ENCODE results near the gene ACVR2A. TPM values are rescaled to one million over a fixed set of nuclear protein-coding genes. Genes with fewer than 3 reads are reported as not detected.

Gene ACVR2A
- polyA plus RNA-seq, 1 donor from 2014 or later, result 139 TPM

DNA sequence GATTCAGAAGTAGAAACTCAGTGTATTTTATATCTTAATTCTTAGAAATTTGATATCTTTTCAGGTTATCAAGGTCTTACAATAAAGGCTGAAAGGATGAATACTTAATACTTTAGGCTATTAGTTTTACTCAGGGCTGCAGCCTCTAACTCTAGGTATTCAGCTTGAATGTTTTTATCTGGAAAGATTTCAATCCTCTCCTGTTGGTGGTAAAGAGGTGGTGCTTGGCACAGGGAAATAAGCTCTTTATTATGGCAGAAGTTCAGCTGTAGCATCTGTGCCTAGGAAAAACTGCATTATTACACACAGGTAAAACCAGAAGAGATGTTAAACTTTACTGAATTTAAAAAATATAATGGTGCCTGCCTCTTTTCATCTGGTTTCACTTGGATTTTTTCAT is 11.1 kb downstream of the ACVR2A start:
- Histone ChIP-seq H3K27ac (ENCODE audit: low read length) (no peak overlapping the region), H3K4me3 (ENCODE audit: low read length) (no peak overlapping the region), H3K36me3 (ENCODE audit: insufficient read depth, low read length) (no peaks in the 10 kb centered on the region), H3K27me3 (ENCODE audit: insufficient read depth, low read depth, low read length) (no peaks in the 10 kb centered on the region), H3K9me3 (ENCODE audit: low read length) (no peaks in the 10 kb centered on the region), H2AFZ (ENCODE audit: low read depth, low read length) (no peak overlapping the region), H3K9me2 (ENCODE audit: insufficient read depth, low read length) (no peaks in the 10 kb centered on the region), H3K9ac (ENCODE audit: low read length) (no peak overlapping the region), H3K4me2 (ENCODE audit: low read length) (no peak overlapping the region), H3K79me2 (replicated peaks; ENCODE audit: insufficient read depth, low read length) (peaks cover 100% of the 10 kb centered on the region), H4K20me1 (ENCODE audit: insufficient read depth) (peaks cover 11% of the 10 kb centered on the region), H3F3A (ENCODE audit: insufficient read depth, low read length, poor library complexity, severe bottlenecking) (no peaks in the 10 kb centered on the region)
- TF ChIP-seq TAF1 (IDR thresholded peaks at IDR 0.05; ENCODE audit: low read depth) (no peak), POLR2AphosphoS5 (IDR thresholded peaks at IDR 0.05) (no peak), EP300 (conservative IDR thresholded peaks at IDR 0.05; ENCODE audit: poor library complexity, severe bottlenecking) (no peak), RAD21 (conservative IDR thresholded peaks at IDR 0.05) (no peak), EZH2 (IDR thresholded peaks at IDR 0.05; ENCODE audit: borderline replicate concordance, insufficient read depth, low read length, poor library complexity, severe bottlenecking) (no peak), REST (IDR thresholded peaks at IDR 0.05; ENCODE audit: borderline replicate concordance) (no peak), SMC3 (conservative IDR thresholded peaks at IDR 0.05; ENCODE audit: poor library complexity) (no peak), MXI1 (conservative IDR thresholded peaks at IDR 0.05; ENCODE audit: poor library complexity, severe bottlenecking) (no peak)
- TF ChIP-seq, protein P1, sequence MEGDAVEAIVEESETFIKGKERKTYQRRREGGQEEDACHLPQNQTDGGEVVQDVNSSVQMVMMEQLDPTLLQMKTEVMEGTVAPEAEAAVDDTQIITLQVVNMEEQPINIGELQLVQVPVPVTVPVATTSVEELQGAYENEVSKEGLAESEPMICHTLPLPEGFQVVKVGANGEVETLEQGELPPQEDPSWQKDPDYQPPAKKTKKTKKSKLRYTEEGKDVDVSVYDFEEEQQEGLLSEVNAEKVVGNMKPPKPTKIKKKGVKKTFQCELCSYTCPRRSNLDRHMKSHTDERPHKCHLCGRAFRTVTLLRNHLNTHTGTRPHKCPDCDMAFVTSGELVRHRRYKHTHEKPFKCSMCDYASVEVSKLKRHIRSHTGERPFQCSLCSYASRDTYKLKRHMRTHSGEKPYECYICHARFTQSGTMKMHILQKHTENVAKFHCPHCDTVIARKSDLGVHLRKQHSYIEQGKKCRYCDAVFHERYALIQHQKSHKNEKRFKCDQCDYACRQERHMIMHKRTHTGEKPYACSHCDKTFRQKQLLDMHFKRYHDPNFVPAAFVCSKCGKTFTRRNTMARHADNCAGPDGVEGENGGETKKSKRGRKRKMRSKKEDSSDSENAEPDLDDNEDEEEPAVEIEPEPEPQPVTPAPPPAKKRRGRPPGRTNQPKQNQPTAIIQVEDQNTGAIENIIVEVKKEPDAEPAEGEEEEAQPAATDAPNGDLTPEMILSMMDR (IDR thresholded peaks at IDR 0.05; ENCODE audit: poor library complexity, severe bottlenecking), result no peak

DNA sequence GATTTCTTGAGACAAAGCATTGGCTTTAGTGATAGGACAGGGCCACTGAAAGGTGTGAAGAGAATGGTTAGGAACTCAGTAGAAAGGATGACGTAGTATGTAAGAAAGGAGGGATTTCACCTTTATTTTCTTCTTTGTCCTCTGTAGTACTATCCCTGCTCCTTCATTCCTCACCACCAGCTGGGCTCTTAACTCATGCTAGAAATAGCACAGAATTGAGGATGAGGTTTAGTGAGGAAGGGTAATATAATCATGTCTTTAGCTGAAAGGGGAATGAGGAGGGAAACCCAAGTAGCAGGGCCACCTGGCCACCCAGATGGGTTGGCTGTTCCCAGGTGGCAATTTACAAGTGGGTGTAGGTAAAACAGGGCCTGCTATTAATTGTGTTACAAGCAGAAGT is 15.2 kb downstream of the ACVR2A start:
- Histone ChIP-seq H3K36me3 (ENCODE audit: insufficient read depth, low read length) (peaks cover 2% of the 10 kb centered on the region), H3F3A (ENCODE audit: insufficient read depth, low read length, poor library complexity, severe bottlenecking) (no peaks in the 10 kb centered on the region), H3K27me3 (ENCODE audit: insufficient read depth, low read depth, low read length) (no peaks in the 10 kb centered on the region), H2AFZ (ENCODE audit: low read depth, low read length) (no peak overlapping the region), H3K4me2 (ENCODE audit: low read length) (no peak overlapping the region), H3K27ac (ENCODE audit: low read length) (no peak overlapping the region), H3K9me2 (ENCODE audit: insufficient read depth, low read length) (no peaks in the 10 kb centered on the region), H3K79me2 (replicated peaks; ENCODE audit: insufficient read depth, low read length) (peaks cover 100% of the 10 kb centered on the region), H3K9ac (ENCODE audit: low read length) (no peak overlapping the region), H3K9me3 (ENCODE audit: low read length) (no peaks in the 10 kb centered on the region), H4K20me1 (ENCODE audit: insufficient read depth) (peaks cover 17% of the 10 kb centered on the region), H3K4me3 (ENCODE audit: low read length) (no peak overlapping the region)
- TF ChIP-seq RAD21 (conservative IDR thresholded peaks at IDR 0.05) (no peak), EP300 (conservative IDR thresholded peaks at IDR 0.05; ENCODE audit: poor library complexity, severe bottlenecking) (no peak), SMC3 (conservative IDR thresholded peaks at IDR 0.05; ENCODE audit: poor library complexity) (no peak), EZH2 (IDR thresholded peaks at IDR 0.05; ENCODE audit: borderline replicate concordance, insufficient read depth, low read length, poor library complexity, severe bottlenecking) (no peak), POLR2AphosphoS5 (IDR thresholded peaks at IDR 0.05) (no peak)
- TF ChIP-seq, protein P1 (IDR thresholded peaks at IDR 0.05; ENCODE audit: poor library complexity, severe bottlenecking), result no peak
